ENCODE results near the gene BZW2.

The BZW2 gene

DNA sequence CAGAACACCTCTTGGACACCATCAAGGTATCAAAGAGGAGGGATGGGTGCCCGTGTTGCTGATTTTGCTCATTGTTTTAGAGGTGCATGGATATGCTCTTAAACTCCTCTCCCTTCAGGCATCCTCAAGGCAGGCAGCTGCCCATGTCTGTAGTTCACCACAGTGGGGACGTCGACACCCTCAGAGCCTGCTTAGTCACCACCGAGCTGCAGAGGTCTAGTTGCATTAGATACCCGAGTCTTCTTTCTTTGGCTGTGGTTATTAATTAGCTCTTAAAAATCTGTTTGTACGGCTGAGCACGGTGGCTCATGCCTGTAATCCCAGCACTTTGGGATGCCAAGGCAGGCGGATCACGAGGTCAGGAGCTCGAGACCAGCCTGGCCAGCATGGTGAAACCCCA is 82.8 kb downstream of the BZW2 start:
- no peak for TF ChIP-seq ZFX (IDR thresholded peaks at IDR 0.05)
- TF ChIP-seq CTCF (conservative IDR thresholded peaks at IDR 0.05): no peak
- H3K27ac ChIP-seq: no peak overlapping the region

GRCh38 chr7:16729541-16729940 is 83.6 kb downstream of the BZW2 start:
- H3K27ac ChIP-seq: no peak overlapping the region
- TF ChIP-seq CTCF (conservative IDR thresholded peaks at IDR 0.05): no peak
- no peak for TF ChIP-seq ZFX (IDR thresholded peaks at IDR 0.05)

DNA sequence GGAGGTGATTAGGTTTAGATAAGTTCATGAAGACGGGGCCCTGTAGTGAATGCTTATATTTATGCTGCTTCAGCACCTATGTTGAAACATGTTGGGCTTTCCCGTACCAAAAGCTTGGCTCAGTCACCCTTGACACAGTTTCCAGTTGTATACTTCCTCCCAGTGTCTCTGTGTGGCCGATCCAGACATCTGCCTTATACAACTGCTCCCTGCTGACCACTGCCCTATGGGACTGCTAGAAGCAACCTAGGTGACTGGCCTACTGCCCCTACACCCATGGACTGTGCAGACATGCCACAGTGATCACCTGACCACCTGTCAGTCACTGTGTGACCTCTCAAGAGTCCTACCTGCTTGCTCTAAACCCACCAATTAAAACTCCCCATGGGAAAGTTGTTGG is 85.0 kb downstream of the BZW2 start:
- H3K27ac ChIP-seq: no peak overlapping the region
- no peak for TF ChIP-seq CTCF (conservative IDR thresholded peaks at IDR 0.05)
- TF ChIP-seq ZFX (IDR thresholded peaks at IDR 0.05): no peak

GRCh38 chr7:16732828-16733227 is 86.8 kb downstream of the BZW2 start:
- no peak overlapping the region for H3K27ac ChIP-seq
- TF ChIP-seq CTCF (conservative IDR thresholded peaks at IDR 0.05) (no peak), ZFX (IDR thresholded peaks at IDR 0.05) (no peak)

DNA sequence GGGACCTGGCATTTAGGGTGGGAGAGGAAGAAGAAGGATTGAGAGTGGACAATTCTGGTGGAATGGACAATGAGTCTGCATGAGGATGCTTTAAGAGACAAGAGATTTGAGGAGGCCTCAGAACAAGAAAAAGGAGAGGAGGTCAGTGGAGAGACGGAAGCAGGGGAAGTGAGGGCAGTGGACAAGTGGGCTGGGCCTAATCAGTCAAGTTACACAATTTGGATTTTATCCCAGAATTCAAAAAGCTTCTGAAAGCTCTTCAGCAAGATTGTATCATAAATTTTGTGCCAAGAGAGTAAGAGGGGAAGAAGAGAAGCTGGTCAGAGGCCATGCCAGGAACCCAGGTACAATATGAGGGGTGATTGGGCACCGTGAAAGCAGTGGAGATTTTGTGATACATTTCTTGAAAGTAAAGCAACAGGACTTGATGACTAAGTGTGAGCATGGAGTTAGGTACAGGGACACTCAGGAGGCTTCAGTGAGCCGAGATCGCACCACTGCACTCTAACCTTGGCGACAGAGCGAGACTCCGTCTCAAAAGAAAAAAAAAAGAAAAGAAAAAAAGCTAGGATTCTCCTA is 88.3 kb downstream of the BZW2 start:
- TF ChIP-seq ZFX (IDR thresholded peaks at IDR 0.05) (no peak), CTCF (conservative IDR thresholded peaks at IDR 0.05) (no peak)
- no peak overlapping the region for H3K27ac ChIP-seq

GRCh38 chr7:16735020-16735419 is 89.0 kb downstream of the BZW2 start:
- TF ChIP-seq ZFX (IDR thresholded peaks at IDR 0.05): no peak
- TF ChIP-seq CTCF (conservative IDR thresholded peaks at IDR 0.05): no peak
- H3K27ac ChIP-seq: no peak overlapping the region; the same call in 1 of the 2 replicates

DNA sequence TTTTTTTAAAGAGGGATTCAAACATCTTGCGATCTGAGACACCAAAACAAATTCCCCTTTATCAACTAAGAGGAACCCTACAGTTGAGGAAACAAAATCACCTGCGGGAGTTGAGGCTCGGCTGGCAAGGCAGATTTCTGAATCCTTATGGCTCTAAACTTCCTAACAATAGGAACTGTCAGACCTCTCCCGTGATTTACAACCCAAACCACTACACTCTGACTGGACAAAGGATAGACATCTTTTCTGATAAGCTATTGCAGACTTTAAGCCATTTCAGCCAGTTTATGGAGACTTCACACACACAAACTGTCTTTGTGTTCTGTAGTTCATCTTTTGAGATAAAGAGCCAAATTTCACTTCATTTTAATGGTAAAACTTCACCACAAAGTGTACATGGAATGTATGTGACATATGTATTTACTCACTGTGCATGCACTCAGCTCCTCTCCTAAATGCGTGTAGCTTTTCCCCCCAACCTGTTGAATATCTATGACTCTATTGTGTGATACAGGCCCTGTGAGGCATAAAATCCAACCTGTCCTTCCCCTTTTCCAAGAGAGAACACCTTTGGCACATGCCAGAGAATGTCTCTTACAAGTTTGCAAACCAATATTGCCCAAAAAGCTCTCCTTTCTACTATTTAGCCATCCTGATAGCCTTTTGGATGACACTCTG is 92.2 kb downstream of the BZW2 start:
- TF ChIP-seq ZFX (IDR thresholded peaks at IDR 0.05): no peak
- no peak overlapping the region for H3K27ac ChIP-seq
